ENCODE data around the gene TH.

Gene TH

DNA sequence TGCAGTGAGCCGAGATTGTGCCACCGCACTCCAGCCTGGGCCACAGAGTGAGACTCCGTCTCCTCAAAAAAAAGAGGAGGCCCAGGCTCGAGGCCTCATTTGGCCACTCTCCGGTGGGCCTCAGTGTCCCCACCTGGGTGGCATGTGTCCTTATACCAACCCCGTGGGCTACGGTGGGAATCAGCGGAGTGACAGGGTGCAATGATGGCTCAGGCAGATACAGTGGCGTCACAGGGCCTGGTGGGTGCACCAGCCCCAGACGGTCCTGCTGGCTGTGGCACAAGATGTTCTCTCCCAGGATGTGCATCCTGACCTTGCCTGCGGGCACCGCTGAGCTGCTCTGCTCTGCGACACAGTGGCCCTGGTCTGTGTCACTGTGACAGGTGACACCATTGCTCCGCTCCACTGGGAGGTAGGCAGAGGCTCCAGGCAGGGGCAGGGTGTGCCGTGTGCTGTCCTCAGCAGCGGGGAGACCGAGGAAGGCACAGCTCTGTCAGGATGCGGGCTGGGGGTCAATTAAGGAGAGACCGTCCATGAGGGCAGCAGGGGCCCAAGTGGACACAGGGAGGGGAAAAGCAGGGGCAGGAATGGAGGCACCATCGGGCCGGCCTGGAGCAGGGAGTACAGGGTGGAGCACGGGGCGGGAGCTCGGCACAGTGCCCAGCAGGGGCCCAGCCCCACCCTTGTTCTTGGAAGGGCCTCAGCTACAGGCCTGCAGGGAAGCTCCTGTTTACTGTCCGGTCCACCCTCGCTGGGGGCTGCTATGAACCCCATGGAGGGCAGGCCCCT, 21.7 kb upstream of the TH start:
- peaks cover 4% of the 10 kb centered on the region for H3K27me3 Mint-ChIP-seq
- H3K36me3 Mint-ChIP-seq: no peaks in the 10 kb centered on the region
- peaks cover 5% of the 10 kb centered on the region for H3K4me1 Mint-ChIP-seq (ENCODE audit: low read depth)
- H3K9me3 Mint-ChIP-seq (ENCODE audit: low read depth): no peaks in the 10 kb centered on the region
- no peak overlapping the region for H3K4me3 Mint-ChIP-seq
- H3K27ac Mint-ChIP-seq: no peak overlapping the region

DNA sequence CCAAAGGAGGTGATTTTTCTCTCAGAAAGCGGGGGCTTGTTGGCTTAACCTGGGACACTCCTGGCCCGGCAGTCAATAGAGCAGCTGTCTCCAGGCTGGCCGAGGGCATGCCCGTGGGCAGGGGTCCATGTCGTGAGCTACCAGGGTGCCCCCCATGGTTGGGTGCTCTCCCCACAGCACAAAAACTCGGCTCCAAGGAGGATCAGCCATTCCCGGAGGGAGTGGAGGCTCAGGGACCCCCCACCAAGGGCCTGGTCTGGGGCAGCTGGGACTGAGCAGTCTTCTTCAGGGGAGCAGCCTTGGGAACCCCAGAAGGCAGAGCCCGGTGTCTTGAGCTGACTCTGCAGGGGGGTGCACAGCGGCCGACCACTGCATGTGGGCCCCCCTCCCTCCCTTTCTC, 20.8 kb upstream of the TH start:
- no peak overlapping the region for H3K4me3 Mint-ChIP-seq
- H3K9me3 Mint-ChIP-seq (ENCODE audit: low read depth): no peaks in the 10 kb centered on the region
- peaks cover 5% of the 10 kb centered on the region for H3K4me1 Mint-ChIP-seq (ENCODE audit: low read depth)
- H3K27me3 Mint-ChIP-seq: peaks cover 4% of the 10 kb centered on the region
- H3K36me3 Mint-ChIP-seq: no peaks in the 10 kb centered on the region
- no peak overlapping the region for H3K27ac Mint-ChIP-seq

DNA sequence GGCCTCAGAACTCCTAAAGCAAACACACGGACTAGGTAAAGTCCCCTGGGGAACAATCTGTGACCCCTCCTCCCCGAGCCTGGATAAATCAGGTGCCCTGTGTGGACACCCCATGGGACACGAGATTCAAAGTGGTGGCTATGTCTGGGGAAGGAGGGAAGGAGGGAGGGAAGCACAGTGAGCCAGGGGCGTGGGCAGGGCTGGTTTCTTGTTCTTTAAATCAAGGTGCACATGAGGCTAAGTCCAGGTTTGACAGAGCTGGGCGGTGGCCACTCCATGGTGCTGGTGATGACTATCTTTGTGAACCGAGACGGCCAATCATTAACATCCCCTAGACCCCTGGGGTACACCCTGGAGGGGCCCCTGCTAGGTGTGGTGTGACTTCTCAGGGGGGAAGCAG, 20.3 kb upstream of the TH start:
- Mint-ChIP-seq H3K27me3 (peaks cover 4% of the 10 kb centered on the region), H3K4me1 (ENCODE audit: low read depth) (peaks cover 5% of the 10 kb centered on the region), H3K27ac (no peak overlapping the region), H3K4me3 (no peak overlapping the region), H3K9me3 (ENCODE audit: low read depth) (no peaks in the 10 kb centered on the region), H3K36me3 (no peaks in the 10 kb centered on the region)

DNA sequence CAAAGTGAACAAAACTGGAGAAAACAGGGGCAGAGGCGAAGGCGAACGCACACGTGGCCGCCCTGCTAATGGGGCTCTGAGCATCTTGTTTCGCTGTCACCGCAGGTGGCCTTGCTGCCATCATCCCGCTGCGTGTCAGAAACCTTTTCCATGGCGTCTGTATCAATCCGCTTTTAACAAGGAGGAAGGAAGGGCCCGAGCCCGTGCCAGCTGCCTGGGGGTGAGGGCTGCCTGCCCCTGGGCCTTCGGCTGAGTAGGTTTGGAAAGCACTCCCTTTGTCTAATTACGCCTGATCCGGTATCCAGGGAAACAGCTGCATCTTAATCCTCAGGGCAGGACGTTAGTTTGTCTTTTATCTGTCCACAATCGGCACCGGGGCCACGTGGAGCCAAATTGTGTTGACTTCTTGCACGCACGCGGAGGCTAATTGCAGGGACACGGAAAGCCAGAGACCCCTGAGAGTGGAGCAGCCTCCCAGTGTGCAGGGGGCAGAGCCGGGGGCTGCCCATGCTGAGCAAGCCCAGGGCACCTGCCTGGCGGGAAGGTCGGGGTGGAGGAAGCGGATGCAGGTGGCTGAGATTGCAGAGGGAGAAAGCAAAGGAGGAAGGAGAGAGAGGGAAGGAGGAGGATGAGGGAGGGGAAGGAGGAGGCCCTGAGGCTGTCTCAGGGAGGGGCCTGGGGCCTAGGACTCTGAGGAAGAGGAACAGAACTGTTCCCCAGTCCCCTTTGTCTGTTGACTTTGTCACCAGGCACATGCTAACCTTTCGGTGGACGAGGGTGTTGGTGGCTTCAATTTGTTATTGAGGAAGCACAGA, 19.2 kb upstream of the TH start:
- H3K36me3 Mint-ChIP-seq: no peaks in the 10 kb centered on the region
- no peaks in the 10 kb centered on the region for H3K4me1 Mint-ChIP-seq (ENCODE audit: low read depth)
- H3K4me3 Mint-ChIP-seq: no peak overlapping the region
- H3K9me3 Mint-ChIP-seq (ENCODE audit: low read depth): no peaks in the 10 kb centered on the region
- peaks cover 2% of the 10 kb centered on the region for H3K27me3 Mint-ChIP-seq
- no peak overlapping the region for H3K27ac Mint-ChIP-seq

DNA sequence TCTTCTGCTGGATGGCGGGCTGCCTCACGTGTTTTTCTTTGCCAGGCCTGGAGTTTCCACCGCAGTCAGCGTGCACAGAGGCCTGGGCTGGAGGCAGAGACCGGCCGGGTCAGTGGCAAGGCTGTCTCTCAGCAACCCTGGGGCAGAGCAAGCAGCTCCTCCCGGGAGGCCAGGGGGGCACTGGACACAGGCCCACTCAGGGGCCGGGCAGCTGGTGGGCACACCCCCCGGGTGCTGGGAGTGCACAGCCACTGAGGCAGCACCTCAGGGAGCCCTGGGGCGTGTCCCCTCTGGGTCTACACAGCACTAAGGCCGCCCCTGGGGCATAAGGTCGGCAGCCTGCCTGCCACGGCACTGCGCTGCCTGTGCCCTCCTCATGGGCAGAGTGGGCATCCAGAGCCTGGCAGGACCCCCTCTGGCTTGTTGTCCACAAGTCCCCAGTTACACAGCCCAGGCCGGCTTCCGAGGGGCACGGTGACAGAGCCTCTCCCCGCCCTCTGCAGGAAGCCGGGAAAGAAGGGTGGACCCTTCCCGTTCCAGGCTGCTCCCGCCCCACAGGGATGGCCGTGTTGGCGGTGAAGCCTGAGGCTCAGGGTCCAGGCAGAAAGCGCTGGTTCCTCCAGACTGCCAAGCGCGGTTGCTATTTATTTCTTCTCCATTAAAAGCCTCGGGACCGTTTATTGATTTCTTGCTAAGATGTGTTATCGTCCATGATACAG, 18.5 kb upstream of the TH start:
- no peak overlapping the region for H3K27ac Mint-ChIP-seq
- no peak overlapping the region for H3K4me3 Mint-ChIP-seq
- no peaks in the 10 kb centered on the region for H3K9me3 Mint-ChIP-seq (ENCODE audit: low read depth)
- peaks cover 4% of the 10 kb centered on the region for H3K27me3 Mint-ChIP-seq
- no peaks in the 10 kb centered on the region for H3K36me3 Mint-ChIP-seq
- no peaks in the 10 kb centered on the region for H3K4me1 Mint-ChIP-seq (ENCODE audit: low read depth)

DNA sequence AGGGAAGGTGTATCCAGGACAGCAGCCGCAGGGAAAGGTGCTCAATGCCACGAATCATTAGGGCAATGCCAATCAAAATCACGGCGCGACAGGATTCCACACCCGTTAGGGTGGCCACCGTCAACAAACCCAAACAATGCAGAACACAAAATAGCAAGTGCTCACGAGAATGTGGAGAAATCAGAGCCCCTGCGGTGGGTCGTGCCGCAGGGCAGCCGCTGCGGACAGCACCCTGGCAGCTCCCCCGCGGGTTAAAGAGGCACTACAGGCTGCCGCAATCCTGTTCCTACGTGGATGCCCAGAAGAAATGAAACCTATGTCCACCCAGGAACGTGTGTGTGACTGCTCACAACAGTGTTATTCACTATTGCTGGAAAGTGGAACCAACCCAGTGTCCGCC, 17.1 kb upstream of the TH start:
- no peak overlapping the region for H3K4me3 Mint-ChIP-seq
- H3K4me1 Mint-ChIP-seq (ENCODE audit: low read depth): no peaks in the 10 kb centered on the region
- peaks cover 5% of the 10 kb centered on the region for H3K27me3 Mint-ChIP-seq

DNA sequence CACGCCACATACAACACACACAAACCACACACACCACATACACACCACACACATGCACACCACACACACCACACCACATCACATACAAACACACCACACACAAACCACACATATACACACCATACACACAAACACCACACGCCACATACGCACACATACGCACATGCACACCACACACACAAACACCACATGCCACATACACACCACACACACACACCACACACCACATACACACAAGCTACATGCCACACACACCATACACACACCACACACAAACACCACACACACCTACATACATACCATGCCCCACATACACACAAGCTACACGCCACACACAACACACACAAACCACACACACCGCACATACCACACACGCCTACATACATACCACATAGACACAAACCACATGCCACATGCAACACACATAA, 15.7 kb upstream of the TH start:
- H3K27ac Mint-ChIP-seq: no peak overlapping the region
- no peaks in the 10 kb centered on the region for H3K36me3 Mint-ChIP-seq
- peaks cover 1% of the 10 kb centered on the region for H3K4me1 Mint-ChIP-seq (ENCODE audit: low read depth)
- H3K4me3 Mint-ChIP-seq: no peak overlapping the region
- peaks cover 7% of the 10 kb centered on the region for H3K27me3 Mint-ChIP-seq
- no peaks in the 10 kb centered on the region for H3K9me3 Mint-ChIP-seq (ENCODE audit: low read depth)

More for the DNA sequence above, 17.1 kb upstream of the TH start:
- no peaks in the 10 kb centered on the region for H3K36me3 Mint-ChIP-seq
- H3K27ac Mint-ChIP-seq: no peak overlapping the region
- no peaks in the 10 kb centered on the region for H3K9me3 Mint-ChIP-seq (ENCODE audit: low read depth)

DNA sequence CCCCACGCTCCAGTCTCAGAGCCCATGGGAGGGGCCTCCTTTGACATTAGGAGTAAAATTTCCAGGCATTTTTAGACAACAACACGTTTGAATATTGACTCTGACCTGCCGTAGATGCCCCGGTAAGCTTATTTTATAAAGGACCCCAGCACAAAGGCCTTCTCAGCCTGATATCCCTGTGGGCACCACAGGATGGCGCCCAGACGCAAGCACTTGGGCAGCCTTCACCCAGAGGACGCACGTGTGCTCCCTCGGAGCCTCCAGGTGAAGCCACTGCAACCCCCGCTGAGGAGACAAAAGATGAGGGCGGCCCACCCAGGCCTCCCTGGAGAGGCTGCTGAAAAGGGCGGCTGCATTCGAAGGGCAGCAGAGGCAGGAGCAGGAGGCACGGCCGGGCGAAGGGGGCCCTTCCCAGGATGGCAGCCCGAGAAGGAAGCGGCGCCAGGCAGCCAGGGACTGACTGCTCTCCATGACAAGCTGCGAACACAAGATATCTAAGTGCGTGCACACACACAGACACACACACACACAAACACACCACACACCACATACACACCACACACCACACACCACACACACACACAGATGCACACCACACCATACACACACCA, 15.2 kb upstream of the TH start:
- Mint-ChIP-seq H3K4me3 (no peak overlapping the region), H3K36me3 (no peaks in the 10 kb centered on the region), H3K4me1 (ENCODE audit: low read depth) (peaks cover 1% of the 10 kb centered on the region), H3K27me3 (peaks cover 7% of the 10 kb centered on the region), H3K27ac (no peak overlapping the region), H3K9me3 (ENCODE audit: low read depth) (no peaks in the 10 kb centered on the region)

DNA sequence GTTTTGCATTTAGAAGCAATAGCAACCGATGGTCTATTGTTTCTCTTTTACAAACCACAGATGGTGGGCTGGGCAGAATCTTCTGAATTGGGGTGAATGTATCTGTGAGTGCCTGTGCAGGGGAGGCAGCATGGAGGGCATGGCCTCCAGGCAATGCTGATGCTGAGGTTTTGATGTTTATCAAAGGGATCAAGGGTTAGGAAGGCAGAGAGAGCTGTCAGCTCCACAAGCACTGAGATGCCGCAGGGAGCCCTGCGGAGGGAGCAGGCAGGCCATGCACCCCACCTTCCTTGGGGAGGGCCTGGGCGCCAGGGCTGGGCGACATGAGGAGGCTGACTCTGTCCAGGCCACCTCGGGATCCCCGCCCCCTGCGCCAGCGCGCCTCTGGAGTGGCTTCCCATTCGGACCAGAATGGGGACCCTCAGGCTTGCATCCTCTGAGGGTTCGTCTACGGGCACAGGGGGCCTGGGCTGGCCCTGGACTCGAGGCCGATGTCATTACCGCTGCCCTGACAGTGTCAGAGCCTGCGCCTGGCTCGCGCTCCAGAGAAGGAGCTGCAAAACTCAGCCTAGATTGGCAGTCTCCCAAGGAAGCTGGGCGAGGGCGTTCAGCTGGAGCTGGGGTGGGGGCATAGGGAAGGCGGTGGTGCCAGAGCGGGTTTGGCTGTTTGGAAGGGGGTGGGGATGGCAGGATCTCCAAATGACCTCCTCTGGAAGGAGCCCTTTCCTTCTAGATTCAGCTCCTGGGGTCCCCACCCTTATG, 13.9 kb upstream of the TH start:
- Mint-ChIP-seq H3K4me1 (ENCODE audit: low read depth) (peaks cover 1% of the 10 kb centered on the region), H3K27ac (no peak overlapping the region), H3K36me3 (no peaks in the 10 kb centered on the region), H3K27me3 (peaks cover 6% of the 10 kb centered on the region), H3K9me3 (ENCODE audit: low read depth) (no peaks in the 10 kb centered on the region), H3K4me3 (no peak overlapping the region)

DNA sequence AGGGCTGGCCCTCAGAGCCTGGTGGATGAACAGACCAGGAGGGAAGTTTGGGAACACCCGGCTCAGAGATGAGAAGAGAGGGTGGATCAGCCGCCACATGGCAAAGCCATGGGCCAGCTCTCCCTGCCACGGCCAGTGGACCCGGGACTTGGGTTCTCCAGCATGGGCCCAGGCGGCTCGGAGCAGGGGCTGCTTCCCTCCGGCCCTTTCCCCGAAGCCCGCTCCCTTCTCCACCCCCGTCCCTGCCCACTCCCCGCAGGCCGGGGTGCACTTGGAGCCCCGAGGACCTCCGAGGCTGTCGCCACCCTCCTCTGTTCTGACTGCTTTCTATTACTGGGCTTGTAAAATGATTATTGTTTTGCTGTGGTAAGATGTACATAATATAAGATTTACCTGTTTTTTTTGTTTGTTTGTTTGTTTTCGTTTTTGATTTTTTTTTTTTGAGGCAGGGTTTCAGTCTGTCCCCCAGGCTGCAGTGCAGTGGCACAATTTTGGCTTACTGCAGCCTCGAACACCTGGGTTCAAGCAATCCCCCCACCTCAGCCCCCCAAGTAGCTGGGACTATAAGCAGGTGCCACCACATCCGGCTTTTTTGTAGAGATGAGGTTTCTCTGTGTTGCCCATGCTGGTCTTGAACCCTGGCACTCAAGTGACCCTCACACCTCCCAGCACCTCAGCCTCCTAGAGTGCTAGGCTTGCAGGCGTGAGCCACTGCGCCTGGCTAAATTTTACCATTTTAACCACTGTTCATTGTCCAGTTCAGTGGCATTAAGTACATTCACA, 11.3 kb upstream of the TH start:
- Mint-ChIP-seq H3K27me3 (peaks cover 5% of the 10 kb centered on the region), H3K4me3 (no peak overlapping the region), H3K4me1 (ENCODE audit: low read depth) (peaks cover 1% of the 10 kb centered on the region), H3K27ac (no peak overlapping the region), H3K36me3 (no peaks in the 10 kb centered on the region), H3K9me3 (ENCODE audit: low read depth) (no peaks in the 10 kb centered on the region)

DNA sequence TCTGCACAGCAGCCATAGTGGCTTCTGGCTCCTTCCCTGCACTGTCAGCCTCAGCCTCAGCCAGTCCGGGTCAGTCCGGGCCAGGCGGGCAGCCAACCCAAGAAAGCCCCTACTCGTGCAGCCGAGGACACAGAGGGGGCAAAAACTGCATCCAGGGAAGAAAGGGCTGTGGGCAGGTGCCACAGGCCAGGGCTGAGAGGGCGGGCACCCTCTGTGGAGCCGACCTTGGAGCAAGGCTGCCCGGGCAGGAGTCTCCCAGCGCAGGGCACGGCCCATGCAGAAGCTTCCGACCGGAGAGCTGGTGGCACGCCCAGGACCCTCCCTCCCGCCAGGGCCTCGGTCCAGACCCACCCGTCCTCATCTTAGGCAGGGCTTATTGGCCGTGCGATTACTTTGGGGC, 10.5 kb upstream of the TH start:
- Mint-ChIP-seq H3K9me3 (ENCODE audit: low read depth) (no peaks in the 10 kb centered on the region), H3K4me3 (no peak overlapping the region), H3K4me1 (ENCODE audit: low read depth) (peaks cover 1% of the 10 kb centered on the region), H3K27me3 (peaks cover 5% of the 10 kb centered on the region), H3K27ac (no peak overlapping the region), H3K36me3 (no peaks in the 10 kb centered on the region)

DNA sequence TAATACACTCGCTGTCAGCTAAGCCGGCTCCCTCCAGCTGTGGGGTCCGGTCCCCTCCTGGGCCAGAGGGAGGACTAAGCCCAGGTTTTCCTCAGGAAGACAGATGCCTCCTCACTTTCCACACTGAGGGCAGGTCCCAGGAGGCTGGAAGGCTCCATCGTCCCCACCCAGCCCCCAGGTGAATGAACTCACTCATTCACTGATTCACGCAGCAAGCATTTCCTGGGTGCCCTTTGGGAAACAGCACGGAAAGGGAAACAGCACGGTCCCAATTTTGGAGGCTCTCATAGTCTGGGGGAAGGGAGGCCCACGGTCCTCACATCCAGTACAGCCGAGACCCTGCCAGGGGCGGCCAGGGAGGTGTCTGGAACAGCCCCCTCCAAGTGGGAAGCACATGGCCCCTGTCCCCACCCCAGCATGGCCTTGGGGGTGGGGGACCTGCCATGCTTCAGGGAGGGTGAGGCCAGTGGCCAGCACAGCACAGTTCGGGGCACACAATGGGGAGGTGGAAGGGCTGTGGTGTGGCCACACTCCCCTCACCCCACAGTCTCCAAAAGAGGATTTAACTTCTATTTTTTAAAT, 9.3 kb upstream of the TH start:
- Mint-ChIP-seq H3K27ac (no peak overlapping the region), H3K4me1 (ENCODE audit: low read depth) (peaks cover 1% of the 10 kb centered on the region), H3K36me3 (no peaks in the 10 kb centered on the region), H3K9me3 (ENCODE audit: low read depth) (no peaks in the 10 kb centered on the region), H3K4me3 (no peak overlapping the region), H3K27me3 (peaks cover 5% of the 10 kb centered on the region)

DNA sequence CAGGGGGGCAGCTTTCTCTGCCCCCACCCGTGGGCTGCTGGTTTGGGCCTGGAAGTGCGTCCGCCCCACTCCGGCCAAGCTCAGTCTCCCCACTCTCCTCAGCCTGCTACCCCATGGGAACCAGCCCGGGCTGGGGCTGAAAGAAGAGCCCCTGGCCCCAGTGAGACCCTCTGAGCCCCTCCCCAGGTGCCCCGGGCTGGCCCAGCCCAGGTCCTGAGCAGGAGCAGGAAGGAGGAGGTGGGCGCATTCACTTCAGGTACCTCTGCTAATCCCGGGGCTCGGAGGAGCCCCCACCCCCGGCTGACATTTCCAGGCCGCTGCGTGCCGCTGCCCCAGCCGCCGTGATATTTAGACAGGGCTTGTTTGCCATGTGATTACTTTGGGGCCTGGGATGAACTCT, 8.7 kb upstream of the TH start:
- Mint-ChIP-seq H3K36me3 (no peaks in the 10 kb centered on the region), H3K27ac (no peak overlapping the region), H3K4me3 (no peak overlapping the region), H3K27me3 (peaks cover 5% of the 10 kb centered on the region), H3K4me1 (ENCODE audit: low read depth) (peaks cover 1% of the 10 kb centered on the region), H3K9me3 (ENCODE audit: low read depth) (no peaks in the 10 kb centered on the region)

Measured in activated naive CD8-positive, alpha-beta T cell (primary cell).